HG03175 (cell line): ENCODE data around the gene CD200R1L.

Experiments used
- ATAC-seq: cut with Tn5 transposase; IDR thresholded peaks from one replicate; pipeline ENCODE4 v1.9.1; 2021; ENCODE audit warnings: mild to moderate bottlenecking, moderate library complexity; ENCODE audit not compliant: unreplicated experiment

CD200R1L gene

GRCh38 chr3:112769286-112769978 lies 77.2 kb downstream of the CD200R1L start:
- no peak for ATAC-seq

GRCh38 chr3:112767777-112768176 lies 78.9 kb downstream of the CD200R1L start:
- no peak for ATAC-seq

GRCh38 chr3:112767177-112767576 lies 79.5 kb downstream of the CD200R1L start:
- no peak for ATAC-seq
